CD14-positive monocyte (primary cell): ENCODE data around the gene TKT. TPM values are rescaled to one million over a fixed set of nuclear protein-coding genes. Genes with fewer than 3 reads are reported as not detected.
"Not testable (repeated sequence)": the region's sequence is repeated elsewhere in the genome, so short reads cannot be mapped to it uniquely, and the experiment has no call there.

Source experiments
- DNase-seq, 3 donors: peaks; one replicate each; pipeline ENCODE4 v3.0.0-alpha.2; 2011 to 2022
- H2AFZ ChIP-seq: 2 replicates; pipeline ENCODE4 v1.6.0; 2012; ENCODE audit warnings: mild to moderate bottlenecking, low read depth, low read length, inconsistent platforms; ENCODE audit not compliant: insufficient read depth, poor library complexity, severe bottlenecking
- H3K27ac ChIP-seq, 2 donors: 1 replicate in 1 of 2; 2 replicates in 1 of 2; pipeline ENCODE4 v1.5.1; 2012 to 2013; ENCODE audit warnings: low read length in 2 of 2, control low read depth in 1 of 2, inconsistent platforms in 1 of 2, low read depth in 1 of 2, mild to moderate bottlenecking in 1 of 2
- H3K27me3 ChIP-seq, 2 donors: one replicate each; pipeline versions ENCODE4 v1.6.0 to v1.6.1; 2011 to 2013; ENCODE audit warnings: low read length in 2 of 2; ENCODE audit not compliant: control insufficient read depth in 2 of 2, insufficient read depth in 2 of 2
- H3K36me3 ChIP-seq, 2 donors: replicated peaks in 1 of 2; 1 replicate in 1 of 2; 2 replicates in 1 of 2; pipeline versions ENCODE4 v1.5.1 to v1.6.1; 2012 to 2013; ENCODE audit warnings: low read length in 2 of 2, control low read depth in 1 of 2, inconsistent platforms in 1 of 2, mild to moderate bottlenecking in 1 of 2; ENCODE audit not compliant: insufficient read depth in 2 of 2, control insufficient read depth in 1 of 2
- H3K4me1 ChIP-seq, 2 donors: 1 replicate in 1 of 2; 2 replicates in 1 of 2; pipeline versions ENCODE4 v1.5.1 to v1.6.1; 2012 to 2013; ENCODE audit warnings: low read length in 2 of 2, control low read depth in 1 of 2, inconsistent platforms in 1 of 2, mild to moderate bottlenecking in 1 of 2, moderate library complexity in 1 of 2; ENCODE audit not compliant: insufficient read depth in 2 of 2, control insufficient read depth in 1 of 2
- H3K4me2 ChIP-seq: replicated peaks from 2 replicates; pipeline ENCODE3; 2012; ENCODE audit warnings: low read length, moderate library complexity, mild to moderate bottlenecking; ENCODE audit not compliant: poor library complexity, severe bottlenecking; ENCODE audit errors: extremely low read depth
- H3K4me3 ChIP-seq, 3 experiments: fragments of 200-600 bp in 1 of 3; sonication (generic) in 1 of 3; replicated peaks in 1 of 3; 1 replicate in 2 of 3; 2 replicates in 1 of 3; pipeline ENCODE4 v1.5.1; 2011 to 2013; ENCODE audit warnings: low read length in 3 of 3, mild to moderate bottlenecking in 3 of 3, control low read depth in 2 of 3, low read depth in 2 of 3, inconsistent platforms in 1 of 3, moderate library complexity in 1 of 3
- H3K79me2 ChIP-seq: 2 replicates; pipeline ENCODE4 v1.6.0; 2012; ENCODE audit warnings: mild to moderate bottlenecking, control low read depth, inconsistent platforms, low read length, moderate library complexity; ENCODE audit not compliant: insufficient read depth
- H3K9ac ChIP-seq: 2 replicates; pipeline ENCODE4 v1.6.0; 2017; ENCODE audit warnings: low read length, mild to moderate bottlenecking; ENCODE audit not compliant: insufficient read depth, poor library complexity, severe bottlenecking
- H3K9me3 ChIP-seq, 2 donors: replicated peaks in 1 of 2; 1 replicate in 1 of 2; 2 replicates in 1 of 2; pipeline versions ENCODE4 v1.5.1 to v1.6.1; 2012 to 2013; ENCODE audit warnings: low read length in 2 of 2, control low read depth in 1 of 2; ENCODE audit not compliant: control insufficient read depth in 1 of 2, insufficient read depth in 1 of 2
- H4K20me1 ChIP-seq: 2 replicates; pipeline ENCODE4 v1.6.0; 2012; ENCODE audit warnings: mild to moderate bottlenecking, low read length, control low read depth, moderate library complexity; ENCODE audit not compliant: insufficient read depth
- H3K27ac Mint-ChIP-seq, 7 donors: one replicate each; pipeline ENCODE4 v1.8.0; 2020; ENCODE audit warnings: mild to moderate bottlenecking in 7 of 7, mixed read lengths in 7 of 7, moderate library complexity in 6 of 7, inconsistent platforms in 2 of 7
- H3K27me3 Mint-ChIP-seq, 3 donors: one replicate each; pipeline ENCODE4 v1.8.0; 2021 to 2022; ENCODE audit warnings: low read depth in 3 of 3, mild to moderate bottlenecking in 3 of 3, mixed read lengths in 3 of 3, moderate library complexity in 3 of 3, inconsistent platforms in 1 of 3
- H3K36me3 Mint-ChIP-seq, 2 donors: one replicate each; pipeline ENCODE4 v1.8.0; 2020; ENCODE audit warnings: mixed read lengths in 2 of 2, inconsistent platforms in 1 of 2, mild to moderate bottlenecking in 1 of 2
- H3K4me1 Mint-ChIP-seq: one replicate; pipeline ENCODE4 v1.8.0; 2020; ENCODE audit warnings: mild to moderate bottlenecking, mixed read lengths
- H3K4me3 Mint-ChIP-seq, 2 donors: one replicate each; pipeline ENCODE4 v1.8.0; 2020; ENCODE audit warnings: mild to moderate bottlenecking in 2 of 2, mixed read lengths in 2 of 2, moderate library complexity in 1 of 2
- H3K9me3 Mint-ChIP-seq, 7 donors: one replicate each; pipeline ENCODE4 v1.8.0; 2020 to 2022; ENCODE audit warnings: mixed read lengths in 7 of 7, mild to moderate bottlenecking in 6 of 7, moderate library complexity in 6 of 7, inconsistent platforms in 2 of 7
- CTCF ChIP-seq: fragments of 200-600 bp; IDR thresholded peaks from one replicate; pipeline ENCODE4 v1.8.0; 2022; ENCODE audit warnings: antibody characterized with exemption, mild to moderate bottlenecking
- WGBS: methylation state at CpG from one replicate; pipeline ENCODE4 v1.1.5; 2013; ENCODE audit warnings: missing lambda C conversion rate; ENCODE audit not compliant: insufficient coverage; 5-methylcytosine and 5-hydroxymethylcytosine counted together
- intact Hi-C, 2 donors: fragments of 100-400 bp; cut with micrococcal nuclease; formaldehyde crosslinking; loops; one replicate each; pipeline versions ENCODE4 v1.15.0 to v1.15.1; 2023
- polyA plus RNA-seq, 3 donors: library from polyadenylated mRNA; depleted of rRNA in 1 of 3; unstranded in 2 of 3; stranded (reverse) in 1 of 3; fragments of 300-500 nt in 2 of 3; fragments of >200 nt in 1 of 3; fragmentation: Illumina TruSeq in 2 of 3; gene quantifications; 1 replicate in 2 of 3; 2 replicates in 1 of 3; pipeline ENCODE4 v1.2.3, GENCODE V29; 2012 to 2021

The TKT gene
- polyA plus RNA-seq, 3 donors: 496 to 582 (median 562) TPM

- Histone ChIP-seq H3K79me2 (peaks cover 47% of the 10 kb centered on the region), H3K4me1 (peaks cover 43 to 44% of the 10 kb centered on the region in 2 donors), H3K9me3 (no peaks in the 10 kb centered on the region), H4K20me1 (no peaks in the 10 kb centered on the region), H3K27ac (peak overlapping the region; percentile 82 to 86), H3K4me2 (peak overlapping the region; percentile 77), H2AFZ (peak overlapping the region; percentile 29), H3K4me3 (peak overlapping the region; percentile 10 to 71 (median 15)), H3K36me3 (no peaks in the 10 kb centered on the region), H3K9ac (peak overlapping the region; percentile 42), H3K27me3 (no peaks in the 10 kb centered on the region)
- peak overlapping the region; percentile 90 to 98 (median 95) for H3K27ac Mint-ChIP-seq
- TF ChIP-seq CTCF: no peak
- H3K27me3 Mint-ChIP-seq: peaks cover 0 to 2% (median 0%) of the 10 kb centered on the region in 3 donors
- DNase-seq: peak; percentile 89 to 96 (median 95)
- H3K4me1 Mint-ChIP-seq: peaks cover 41% of the 10 kb centered on the region
- intact Hi-C loops: loop anchor here in 1 of 2 donors (5.0 to 10.0 kb wide), 2 partner anchors 33 to 55 kb away; no protein-coding TSS in a partner anchor
- H3K4me3 Mint-ChIP-seq: peak overlapping the region; percentile 65 to 87
- H3K9me3 Mint-ChIP-seq: no peaks in the 10 kb centered on the region
- 3% methylated on average over 11 of the region's 12 CpGs for WGBS
- H3K36me3 Mint-ChIP-seq: peaks cover 12 to 13% of the 10 kb centered on the region in 2 donors
These were observed 14.4 kb upstream of the TKT start for GRCh38 chr3:53269888-53270880.

- H3K36me3 ChIP-seq, H4K20me1 ChIP-seq, H3K27me3 Mint-ChIP-seq, H3K9ac ChIP-seq, intact Hi-C loops, H3K4me3 Mint-ChIP-seq, DNase-seq, H3K36me3 Mint-ChIP-seq, H3K9me3 ChIP-seq, H2AFZ ChIP-seq, H3K9me3 Mint-ChIP-seq, H3K27me3 ChIP-seq: not testable (repeated sequence)
- peaks cover 43% of the 10 kb centered on the region for H3K4me1 Mint-ChIP-seq
- 90% methylated on average over 7 of the region's 11 CpGs for WGBS
- Histone ChIP-seq H3K27ac (peak overlapping the region; percentile 82 to 86), H3K79me2 (peaks cover 40% of the 10 kb centered on the region), H3K4me2 (peak overlapping the region; percentile 77), H3K4me1 (peaks cover 43 to 44% of the 10 kb centered on the region in 2 donors), H3K4me3 (peak overlapping the region in 1 of 3 experiments; percentile 71)
- peak overlapping the region; percentile 90 to 98 (median 95) for H3K27ac Mint-ChIP-seq
These were observed 13.4 kb upstream of the TKT start for GRCh38 chr3:53269193-53269592.
